OCI-LY7 (cell line): ENCODE measurements around the gene IAH1. TPM values are rescaled to one million over a fixed set of nuclear protein-coding genes. Genes with fewer than 3 reads are reported as not detected.

Experiments used
- BruUV-seq: library from RNA; stranded (reverse); fragments of 400-500 nt; replicated peaks from 2 replicates; lab custom pipeline; 2021; lab: Mats Ljungman, UMichigan
- CTCF ChIA-PET: fragments of 300-600 bp; sonication (Branson Sonifier 250); formaldehyde crosslinking; loops from one replicate; lab custom pipeline; 2022; ENCODE audit warnings: antibody characterized with exemption; ENCODE audit not compliant: unreplicated experiment; lab: Charles Lee
- POLR2A ChIA-PET: fragments of 300-600 bp; sonication (Branson Sonifier 250); formaldehyde crosslinking; loops from one replicate; lab custom pipeline; 2022; ENCODE audit warnings: antibody characterized with exemption; lab: Charles Lee
- DNase-seq: peaks from one replicate; pipeline ENCODE4 v3.0.0-alpha.2; 2015; ENCODE audit warnings: low spot score
- H2AFZ ChIP-seq: fragments of 200-600 bp; sonication (generic), shearing (Covaris generic); 2 replicates; pipeline ENCODE4 v1.6.1; 2014; ENCODE audit warnings: mild to moderate bottlenecking, antibody characterized with exemption, low read length, moderate library complexity
- H3K27ac ChIP-seq: fragments of 200-600 bp; sonication (generic); 2 replicates; pipeline ENCODE4 v1.5.1; 2014; ENCODE audit warnings: mixed run types, low read depth, mild to moderate bottlenecking, moderate library complexity, low read length, inconsistent platforms; ENCODE audit not compliant: poor library complexity, severe bottlenecking
- H3K36me3 ChIP-seq: fragments of 200-600 bp; sonication (generic); 2 replicates; pipeline ENCODE4 v1.6.1; 2014; ENCODE audit warnings: mild to moderate bottlenecking, antibody characterized with exemption, low read length, moderate library complexity, mixed read lengths; ENCODE audit not compliant: insufficient read depth
- H3K4me1 ChIP-seq: fragments of 200-600 bp; sonication (generic); 2 replicates; pipeline ENCODE4 v1.5.1; 2014; ENCODE audit warnings: mild to moderate bottlenecking, low read length; ENCODE audit not compliant: insufficient read depth, poor library complexity, severe bottlenecking
- H3K4me2 ChIP-seq: fragments of 200-600 bp; sonication (generic); 2 replicates; pipeline ENCODE4 v1.6.1; 2014; ENCODE audit warnings: mild to moderate bottlenecking, low read length
- H3K4me3 ChIP-seq: fragments of 200-600 bp; sonication (generic); 2 replicates; pipeline ENCODE4 v1.5.1; 2014; ENCODE audit warnings: mild to moderate bottlenecking, low read depth, low read length; ENCODE audit not compliant: poor library complexity, severe bottlenecking
- H3K79me2 ChIP-seq: fragments of 200-600 bp; sonication (generic); 2 replicates; pipeline ENCODE4 v1.6.1; 2016; ENCODE audit warnings: low read depth, mild to moderate bottlenecking, low read length, moderate library complexity, mixed read lengths; ENCODE audit not compliant: insufficient read depth
- H3K9me2 ChIP-seq: fragments of 200-600 bp; sonication (generic); 2 replicates; pipeline ENCODE4 v1.6.1; 2016; ENCODE audit warnings: mild to moderate bottlenecking, low read length, mixed read lengths; ENCODE audit not compliant: insufficient read depth
- H3K9me3 ChIP-seq: fragments of 200-600 bp; sonication (generic); 2 replicates; pipeline ENCODE4 v1.6.1; 2014; ENCODE audit warnings: mild to moderate bottlenecking, mixed run types, low read length, mixed read lengths
- H4K20me1 ChIP-seq: fragments of 200-600 bp; sonication (generic); 2 replicates; pipeline ENCODE4 v1.6.1; 2014; ENCODE audit warnings: mild to moderate bottlenecking, antibody characterized with exemption, low read length, moderate library complexity, mixed read lengths; ENCODE audit not compliant: insufficient read depth
- CTCF ChIP-seq: fragments of 200-600 bp; sonication (generic); conservative IDR thresholded peaks from 2 replicates; pipeline ENCODE4 v1.5.1; 2014; ENCODE audit warnings: mild to moderate bottlenecking, antibody characterized with exemption, low read length, moderate library complexity, mixed read lengths
- EZH2phosphoT487 ChIP-seq: fragments of 200-600 bp; sonication (generic); IDR thresholded peaks from 2 replicates; pipeline ENCODE4 v1.6.1; 2018; ENCODE audit warnings: low read depth, borderline replicate concordance, mild to moderate bottlenecking, mixed run types, antibody characterized with exemption, low read length, moderate library complexity, mixed read lengths
- intact Hi-C: fragments of 100-400 bp; cut with micrococcal nuclease; formaldehyde crosslinking; loops from one replicate; pipeline ENCODE4 v1.10.0; 2022; ENCODE audit not compliant: unreplicated experiment
- total RNA-seq, 2 experiments: library from RNA; depleted of rRNA in 1 of 2; stranded (reverse); fragments of >200 nt in 1 of 2; shearing (Covaris generic) in 1 of 2; gene quantifications; 2 replicates each; pipeline ENCODE4 v1.2.3, GENCODE V29; 2014 to 2022

IAH1 gene
- total RNA-seq, 2 experiments from 2014 or later = 0.66 to 3.8 TPM

GRCh38 chr2:9494081-9494480, 19.7 kb downstream of the IAH1 start:
- TF ChIP-seq CTCF (no peak), EZH2phosphoT487 (no peak)
- no peaks in the 10 kb centered on the region for H3K79me2 ChIP-seq
- intact Hi-C loops = no loop called here
- no peak for DNase-seq
- ChIA-PET CTCF (no interaction called here), POLR2A (no interaction called here)
- BruUV-seq = no TSS peak
- no peaks in the 10 kb centered on the region; the same call in 1 of the 2 replicates for H4K20me1 ChIP-seq
- H3K36me3 ChIP-seq = peaks cover 97% of the 10 kb centered on the region
- H3K4me2 ChIP-seq = no peak overlapping the region
- no peak overlapping the region for H3K4me3 ChIP-seq
- no peaks in the 10 kb centered on the region for H3K9me2 ChIP-seq
- no peak overlapping the region for H3K27ac ChIP-seq
- no peak overlapping the region for H2AFZ ChIP-seq
- no peaks in the 10 kb centered on the region for H3K4me1 ChIP-seq
- H3K9me3 ChIP-seq = no peaks in the 10 kb centered on the region

- peaks cover 95% of the 10 kb centered on the region for H3K36me3 ChIP-seq
- no peak overlapping the region for H2AFZ ChIP-seq
- BruUV-seq = no TSS peak
- ChIA-PET CTCF (no interaction called here), POLR2A (no interaction called here)
- no peak overlapping the region for H3K4me2 ChIP-seq
- H3K79me2 ChIP-seq = no peaks in the 10 kb centered on the region
- H3K4me3 ChIP-seq = no peak overlapping the region
- no peak overlapping the region for H3K27ac ChIP-seq
- DNase-seq = no peak
- no peaks in the 10 kb centered on the region for H4K20me1 ChIP-seq
- H3K9me2 ChIP-seq = no peaks in the 10 kb centered on the region
- intact Hi-C loops = no loop called here
- H3K4me1 ChIP-seq = no peaks in the 10 kb centered on the region
- TF ChIP-seq CTCF = no peak
- TF ChIP-seq EZH2phosphoT487 = no peak
- H3K9me3 ChIP-seq = no peaks in the 10 kb centered on the region
Measured at GRCh38 chr2:9497017-9497416, 22.7 kb downstream of the IAH1 start.

- POLR2A ChIA-PET = interaction anchor here (1.3 kb wide), 1 partner anchor 16 kb away, joined by 4 read pairs; no protein-coding TSS in a partner anchor
- no peak overlapping the region for H3K27ac ChIP-seq
Measured at GRCh38 chr2:9498210-9498609, 23.9 kb downstream of the IAH1 start.

More at GRCh38 chr2:9498210-9498609, 23.9 kb downstream of the IAH1 start:
- H3K79me2 ChIP-seq = no peaks in the 10 kb centered on the region
- CTCF ChIA-PET = no interaction called here
- H4K20me1 ChIP-seq = no peaks in the 10 kb centered on the region
- H3K4me2 ChIP-seq = no peak overlapping the region
- no peak overlapping the region for H2AFZ ChIP-seq
- no peak for DNase-seq
- H3K4me1 ChIP-seq = no peaks in the 10 kb centered on the region
- H3K9me2 ChIP-seq = no peaks in the 10 kb centered on the region
- no TSS peak for BruUV-seq
- no peak overlapping the region for H3K4me3 ChIP-seq
- TF ChIP-seq EZH2phosphoT487 (no peak), CTCF (no peak)
- H3K36me3 ChIP-seq = peaks cover 93% of the 10 kb centered on the region
- intact Hi-C loops = no loop called here
- H3K9me3 ChIP-seq = no peaks in the 10 kb centered on the region
